Stimulated activated CD8-positive, alpha-beta memory T cell treated with anti-CD3 and anti-CD28 coated beads, Interleukin-4, amount 100 ng/mL, for 48 hours (primary cell): Measurements from ENCODE around the gene CLDN11.

Experiments
- DNase-seq: peaks from one replicate; pipeline ENCODE4 v3.0.0-alpha.2; 2020

Gene CLDN11

GRCh38 chr3:170473358-170473757 is 54.7 kb downstream of the CLDN11 start:
- no peak for DNase-seq

GRCh38 chr3:170475092-170475685 is 56.5 kb downstream of the CLDN11 start:
- DNase-seq: no peak

- no peak for DNase-seq
Observed at GRCh38 chr3:170476291-170476690, 57.6 kb downstream of the CLDN11 start.

GRCh38 chr3:170477395-170477794 is 58.7 kb downstream of the CLDN11 start:
- no peak for DNase-seq

- no peak for DNase-seq
Observed at GRCh38 chr3:170480111-170480510, 61.4 kb downstream of the CLDN11 start.

GRCh38 chr3:170482199-170482598 is 63.5 kb downstream of the CLDN11 start:
- DNase-seq: no peak

GRCh38 chr3:170483485-170484262 is 65.0 kb downstream of the CLDN11 start:
- no peak for DNase-seq
